ENCODE results near the gene ROBO4. TPM values are rescaled to one million over a fixed set of nuclear protein-coding genes. Genes with fewer than 3 reads are reported as not detected.

The ROBO4 gene
- 34.7 TPM for polyA plus RNA-seq (2013)

GRCh38 chr11:124897674-124898262 lies at the start of gene ROBO4:
TSS of gene ROBO4 (minus strand) at chr11:124897865. CDS start at chr11:124897795, 70 bp downstream.
- DNase-seq: peak in 2 of 3 donors; percentile 68 to 73
- H3K4me3 ChIP-seq (ENCODE audit: control insufficient read depth in 1 of 7, extremely low read depth in 1 of 7, insufficient read depth in 4 of 7, low read depth in 2 of 7, low read length in 6 of 7): peak within 1 kb of the TSS in 6 of 7 experiments; percentile 6 to 74 (median 54)
- peak within 1 kb of the TSS in 1 of 2 experiments; percentile 65 for H3K27ac ChIP-seq (ENCODE audit: insufficient read depth in 1 of 2, low read depth in 1 of 2, low read length in 2 of 2, poor library complexity in 1 of 2, severe bottlenecking in 2 of 2)
- WGBS (ENCODE audit: insufficient coverage): 0% methylated on average over 9 of the region's 12 CpGs
- H3K27me3 ChIP-seq (replicated peaks in 2 of 5; ENCODE audit: control insufficient read depth in 4 of 5, insufficient read depth in 5 of 5, low read length in 4 of 5): no peaks in the 10 kb centered on the region
- H3K36me3 ChIP-seq (ENCODE audit: control insufficient read depth in 4 of 4, insufficient read depth in 4 of 4, low read length in 3 of 4): peaks cover 0 to 25% (median 0%) of the 10 kb centered on the region in 4 experiments
- POLR2A ChIA-PET: interaction anchor here (0.8 kb wide), 1 partner anchor 16 kb away, joined by 4 read pairs; no protein-coding TSS in a partner anchor
- no peaks in the 10 kb centered on the region for H3K9me3 ChIP-seq (ENCODE audit: control extremely low read depth in 1 of 5, control insufficient read depth in 4 of 5, insufficient read depth in 2 of 5, low read depth in 1 of 5, low read length in 4 of 5)
- peaks cover 0 to 55% (median 35%) of the 10 kb centered on the region in 4 experiments for H3K4me1 ChIP-seq (ENCODE audit: control extremely low read depth in 1 of 4, control insufficient read depth in 4 of 4, insufficient read depth in 4 of 4, low read length in 3 of 4)
- CTCF ChIA-PET: interaction anchor here (0.7 to 3.5 kb wide), 9 partner anchors 9 to 57 kb away, joined by 3 to 19 read pairs (median 5); partner anchors contain the start of genes CCDC15, HEPN1 and ROBO3

- no peaks in the 10 kb centered on the region for H3K27me3 ChIP-seq (replicated peaks in 2 of 5; ENCODE audit: control insufficient read depth in 4 of 5, insufficient read depth in 5 of 5, low read length in 4 of 5)
- H3K4me3 ChIP-seq (ENCODE audit: control insufficient read depth in 1 of 7, extremely low read depth in 1 of 7, insufficient read depth in 4 of 7, low read depth in 2 of 7, low read length in 6 of 7): no peak overlapping the region
- CTCF ChIA-PET: no interaction called here
- POLR2A ChIA-PET: no interaction called here
- no peak for DNase-seq
- H3K4me1 ChIP-seq (ENCODE audit: control extremely low read depth in 1 of 4, control insufficient read depth in 4 of 4, insufficient read depth in 4 of 4, low read length in 3 of 4): peaks cover 0 to 18% (median 7%) of the 10 kb centered on the region in 4 experiments
- WGBS (ENCODE audit: insufficient coverage): 18% methylated on average over 1 of the region's 2 CpGs
- no peak overlapping the region for H3K27ac ChIP-seq (ENCODE audit: insufficient read depth in 1 of 2, low read depth in 1 of 2, low read length in 2 of 2, poor library complexity in 1 of 2, severe bottlenecking in 2 of 2)
- H3K36me3 ChIP-seq (ENCODE audit: control insufficient read depth in 4 of 4, insufficient read depth in 4 of 4, low read length in 3 of 4): no peaks in the 10 kb centered on the region
- H3K9me3 ChIP-seq (ENCODE audit: control extremely low read depth in 1 of 5, control insufficient read depth in 4 of 5, insufficient read depth in 2 of 5, low read depth in 1 of 5, low read length in 4 of 5): peaks cover 0 to 3% (median 0%) of the 10 kb centered on the region in 5 experiments
Measured at GRCh38 chr11:124946735-124947141, 49.1 kb upstream of the ROBO4 start.

DNA sequence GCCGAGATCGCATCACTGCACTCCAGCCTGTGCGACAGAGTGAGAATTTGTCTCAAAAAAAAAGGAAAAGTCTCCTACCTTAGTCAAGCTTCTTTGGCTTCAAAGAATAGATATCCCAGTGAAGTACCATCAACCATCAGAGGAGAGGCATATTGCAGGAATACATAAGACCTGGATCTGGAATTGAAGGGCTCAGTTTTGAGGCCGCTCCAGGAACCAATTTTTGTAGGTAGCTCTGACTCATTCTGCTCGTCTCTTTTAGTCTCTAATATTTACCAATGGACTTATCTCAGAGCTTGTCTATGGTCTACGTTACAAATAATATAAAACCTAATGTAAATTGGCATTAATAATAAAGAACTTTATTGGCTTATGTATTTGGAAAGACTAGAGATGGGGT lies 48.2 kb upstream of the ROBO4 start:
- H3K36me3 ChIP-seq (ENCODE audit: control insufficient read depth in 4 of 4, insufficient read depth in 4 of 4, low read length in 3 of 4): no peaks in the 10 kb centered on the region
- H3K27me3 ChIP-seq (replicated peaks in 2 of 5; ENCODE audit: control insufficient read depth in 4 of 5, insufficient read depth in 5 of 5, low read length in 4 of 5): no peaks in the 10 kb centered on the region
- peaks cover 0 to 3% (median 0%) of the 10 kb centered on the region in 5 experiments for H3K9me3 ChIP-seq (ENCODE audit: control extremely low read depth in 1 of 5, control insufficient read depth in 4 of 5, insufficient read depth in 2 of 5, low read depth in 1 of 5, low read length in 4 of 5)
- H3K27ac ChIP-seq (ENCODE audit: insufficient read depth in 1 of 2, low read depth in 1 of 2, low read length in 2 of 2, poor library complexity in 1 of 2, severe bottlenecking in 2 of 2): no peak overlapping the region
- peaks cover 0 to 18% (median 5%) of the 10 kb centered on the region in 4 experiments for H3K4me1 ChIP-seq (ENCODE audit: control extremely low read depth in 1 of 4, control insufficient read depth in 4 of 4, insufficient read depth in 4 of 4, low read length in 3 of 4)
- ChIA-PET POLR2A (no interaction called here), CTCF (interaction anchor here (0.8 to 1.8 kb wide), 3 partner anchors 10 to 135 kb away, joined by 3 to 6 read pairs (median 3); partner anchors contain the start of gene HEPACAM)
- WGBS (ENCODE audit: insufficient coverage): 100% methylated on average over 3 of the region's 6 CpGs
- H3K4me3 ChIP-seq (ENCODE audit: control insufficient read depth in 1 of 7, extremely low read depth in 1 of 7, insufficient read depth in 4 of 7, low read depth in 2 of 7, low read length in 6 of 7): no peak overlapping the region
- DNase-seq: no peak

DNA sequence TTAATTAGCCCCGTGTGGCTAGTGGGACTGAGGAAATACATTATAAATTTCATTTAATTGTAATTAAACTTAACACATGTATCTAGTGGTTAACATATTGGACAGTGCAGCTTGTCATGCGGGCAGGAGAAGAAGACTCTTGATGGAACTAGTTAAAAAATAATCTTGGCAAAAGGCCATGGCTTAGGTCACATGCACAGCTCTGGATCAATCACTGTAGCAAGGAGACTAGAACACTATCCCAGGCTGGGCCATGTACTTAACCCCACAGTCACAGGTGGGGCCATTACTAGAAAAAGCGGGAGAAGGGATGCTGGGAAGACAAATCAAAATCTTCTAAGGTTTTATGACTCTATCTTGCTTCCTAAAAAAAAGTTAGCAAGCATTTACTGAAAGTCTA lies 46.9 kb upstream of the ROBO4 start:
- POLR2A ChIA-PET: interaction anchor here (0.6 kb wide), 1 partner anchor 967 kb away, joined by 3 read pairs; no protein-coding TSS in a partner anchor

DNA sequence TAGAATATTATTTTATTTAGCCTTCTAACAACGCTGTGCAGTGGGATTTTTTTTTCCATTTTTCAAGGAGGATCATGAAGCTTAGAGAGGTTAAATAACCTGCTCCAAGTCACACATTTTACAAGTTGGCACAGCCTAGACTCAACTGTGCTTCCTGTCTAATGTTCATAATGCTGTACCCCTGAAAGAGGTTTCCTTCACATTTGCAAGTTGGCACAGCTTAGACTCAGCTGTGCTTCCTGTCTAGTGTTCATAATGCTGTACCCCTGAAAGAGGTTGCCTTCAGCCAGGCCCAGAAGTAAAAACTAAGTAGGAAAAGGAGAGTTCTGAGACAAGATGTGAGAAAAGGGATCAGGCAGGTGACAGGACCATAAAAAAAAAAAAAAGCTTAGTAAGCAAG lies 46.1 kb upstream of the ROBO4 start:
- no CpG with 5 or more reads among the region's 1 CpG for WGBS (ENCODE audit: insufficient coverage)
- Histone ChIP-seq H3K9me3 (ENCODE audit: control extremely low read depth in 1 of 5, control insufficient read depth in 4 of 5, insufficient read depth in 2 of 5, low read depth in 1 of 5, low read length in 4 of 5) (peaks cover 0 to 3% (median 0%) of the 10 kb centered on the region in 5 experiments), H3K27ac (ENCODE audit: insufficient read depth in 1 of 2, low read depth in 1 of 2, low read length in 2 of 2, poor library complexity in 1 of 2, severe bottlenecking in 2 of 2) (peak overlapping the region in 1 of 2 experiments; percentile 56), H3K4me1 (ENCODE audit: control extremely low read depth in 1 of 4, control insufficient read depth in 4 of 4, insufficient read depth in 4 of 4, low read length in 3 of 4) (peaks cover 0 to 15% (median 4%) of the 10 kb centered on the region in 4 experiments), H3K36me3 (ENCODE audit: control insufficient read depth in 4 of 4, insufficient read depth in 4 of 4, low read length in 3 of 4) (no peaks in the 10 kb centered on the region), H3K27me3 (replicated peaks in 2 of 5; ENCODE audit: control insufficient read depth in 4 of 5, insufficient read depth in 5 of 5, low read length in 4 of 5) (no peaks in the 10 kb centered on the region), H3K4me3 (ENCODE audit: control insufficient read depth in 1 of 7, extremely low read depth in 1 of 7, insufficient read depth in 4 of 7, low read depth in 2 of 7, low read length in 6 of 7) (no peak overlapping the region)
- POLR2A ChIA-PET: no interaction called here
- no peak for DNase-seq
- CTCF ChIA-PET: interaction anchor here (1.1 to 1.2 kb wide), 2 partner anchors 10 to 13 kb away, joined by 4 to 6 read pairs; no protein-coding TSS in a partner anchor

More for the DNA sequence above, 46.9 kb upstream of the ROBO4 start:
- peaks cover 0 to 3% (median 0%) of the 10 kb centered on the region in 5 experiments for H3K9me3 ChIP-seq (ENCODE audit: control extremely low read depth in 1 of 5, control insufficient read depth in 4 of 5, insufficient read depth in 2 of 5, low read depth in 1 of 5, low read length in 4 of 5)
- H3K36me3 ChIP-seq (ENCODE audit: control insufficient read depth in 4 of 4, insufficient read depth in 4 of 4, low read length in 3 of 4): no peaks in the 10 kb centered on the region
- WGBS (ENCODE audit: insufficient coverage): 40% methylated on average over 1 of the region's 3 CpGs
- CTCF ChIA-PET: interaction anchor here (1.3 to 1.8 kb wide), 2 partner anchors 8 to 46 kb away, joined by 3 to 6 read pairs; partner anchors contain the start of gene HEPACAM
- no peak overlapping the region for H3K4me3 ChIP-seq (ENCODE audit: control insufficient read depth in 1 of 7, extremely low read depth in 1 of 7, insufficient read depth in 4 of 7, low read depth in 2 of 7, low read length in 6 of 7)
- no peak for DNase-seq
- H3K27ac ChIP-seq (ENCODE audit: insufficient read depth in 1 of 2, low read depth in 1 of 2, low read length in 2 of 2, poor library complexity in 1 of 2, severe bottlenecking in 2 of 2): no peak overlapping the region
- H3K27me3 ChIP-seq (replicated peaks in 2 of 5; ENCODE audit: control insufficient read depth in 4 of 5, insufficient read depth in 5 of 5, low read length in 4 of 5): no peaks in the 10 kb centered on the region
- peaks cover 0 to 15% (median 4%) of the 10 kb centered on the region in 4 experiments for H3K4me1 ChIP-seq (ENCODE audit: control extremely low read depth in 1 of 4, control insufficient read depth in 4 of 4, insufficient read depth in 4 of 4, low read length in 3 of 4)

GRCh38 chr11:124943254-124943616 lies 45.6 kb upstream of the ROBO4 start:
- H3K4me3 ChIP-seq (ENCODE audit: control insufficient read depth in 1 of 7, extremely low read depth in 1 of 7, insufficient read depth in 4 of 7, low read depth in 2 of 7, low read length in 6 of 7): no peak overlapping the region
- peaks cover 0 to 3% (median 0%) of the 10 kb centered on the region in 5 experiments for H3K9me3 ChIP-seq (ENCODE audit: control extremely low read depth in 1 of 5, control insufficient read depth in 4 of 5, insufficient read depth in 2 of 5, low read depth in 1 of 5, low read length in 4 of 5)
- H3K36me3 ChIP-seq (ENCODE audit: control insufficient read depth in 4 of 4, insufficient read depth in 4 of 4, low read length in 3 of 4): no peaks in the 10 kb centered on the region
- 14% methylated on average over 1 of the region's 5 CpGs for WGBS (ENCODE audit: insufficient coverage)
- DNase-seq: no peak
- POLR2A ChIA-PET: no interaction called here
- no peaks in the 10 kb centered on the region for H3K27me3 ChIP-seq (replicated peaks in 2 of 5; ENCODE audit: control insufficient read depth in 4 of 5, insufficient read depth in 5 of 5, low read length in 4 of 5)
- CTCF ChIA-PET: interaction anchor here (1.1 to 1.2 kb wide), 2 partner anchors 9 to 14 kb away, joined by 4 to 6 read pairs; no protein-coding TSS in a partner anchor
- peak overlapping the region in 1 of 2 experiments; percentile 56 for H3K27ac ChIP-seq (ENCODE audit: insufficient read depth in 1 of 2, low read depth in 1 of 2, low read length in 2 of 2, poor library complexity in 1 of 2, severe bottlenecking in 2 of 2)
- peaks cover 0 to 15% (median 4%) of the 10 kb centered on the region in 4 experiments for H3K4me1 ChIP-seq (ENCODE audit: control extremely low read depth in 1 of 4, control insufficient read depth in 4 of 4, insufficient read depth in 4 of 4, low read length in 3 of 4)

Measured in common myeloid progenitor, CD34-positive (primary cell).